K562 (cell line): ENCODE results near the gene VPS33A. TPM values are rescaled to one million over a fixed set of nuclear protein-coding genes. Genes with fewer than 3 reads are reported as not detected.

Experiments used
- ARID2 ChIP-seq: fragments of 450-650 bp; IDR thresholded peaks from 2 replicates; pipeline ENCODE4 v1.6.1; 2017; ENCODE audit warnings: antibody characterized with exemption, mild to moderate bottlenecking
- ATF7 ChIP-seq: fragments of 450-650 bp; IDR thresholded peaks from 2 replicates; pipeline ENCODE4 v1.7.1; 2014; ENCODE audit warnings: mild to moderate bottlenecking, moderate library complexity
- BCOR ChIP-seq: fragments of 450-650 bp; IDR thresholded peaks from 2 replicates; pipeline ENCODE4 v1.6.1; 2016
- BRF2 ChIP-seq: IDR thresholded peaks from 3 replicates; pipeline ENCODE4 v1.6.1; 2011; ENCODE audit warnings: borderline replicate concordance, mild to moderate bottlenecking; ENCODE audit not compliant: insufficient read length, insufficient read depth
- CSDE1 ChIP-seq, 2 experiments: fragments of 450-650 bp; IDR thresholded peaks; 2 replicates each; pipeline ENCODE4 v1.6.1; 2016; ENCODE audit warnings: mild to moderate bottlenecking in 1 of 2
- CTCFL ChIP-seq: IDR thresholded peaks from 2 replicates; pipeline ENCODE4 v1.6.1; 2011; ENCODE audit warnings: borderline replicate concordance, low read depth, mild to moderate bottlenecking, moderate library complexity, low read length; ENCODE audit not compliant: insufficient read depth, poor library complexity, severe bottlenecking
- ERF ChIP-seq: fragments of 450-650 bp; formaldehyde crosslinking; IDR thresholded peaks from 2 replicates; pipeline ENCODE4 v1.4.0; 2020; ENCODE audit warnings: mild to moderate bottlenecking, mixed read lengths
- FOXA3 ChIP-seq, 2 experiments: fragments of 450-650 bp in 1 of 2; sonication (generic) in 1 of 2; formaldehyde crosslinking; IDR thresholded peaks in 1 of 2; conservative IDR thresholded peaks in 1 of 2; 2 replicates each; pipeline versions ENCODE4 v1.4.0 to v1.8.0; 2020 to 2022; ENCODE audit warnings: mild to moderate bottlenecking in 2 of 2, missing genetic modification reagents in 1 of 2
- FOXP1 ChIP-seq: sonication (generic); formaldehyde crosslinking; IDR thresholded peaks from 2 replicates; pipeline ENCODE4 v1.8.0; 2022; ENCODE audit warnings: mild to moderate bottlenecking, missing genetic modification reagents
- GTF2E2 ChIP-seq: fragments of 200-800 bp; sonication (Bioruptor generic); IDR thresholded peaks from 2 replicates; pipeline ENCODE4 v1.6.1; 2016; ENCODE audit warnings: missing genetic modification characterization, missing compliant biosample characterization
- HMG20A ChIP-seq: fragments of 450-650 bp; formaldehyde crosslinking; conservative IDR thresholded peaks from 2 replicates; pipeline ENCODE4 v1.4.0; 2020; ENCODE audit warnings: mild to moderate bottlenecking, mixed read lengths
- HNRNPUL1 ChIP-seq: fragments of 200-400 bp; formaldehyde crosslinking; IDR thresholded peaks from 2 replicates; pipeline ENCODE4 v1.6.1; 2017; ENCODE audit warnings: low read length
- KAT8 ChIP-seq: fragments of 450-650 bp; IDR thresholded peaks from 2 replicates; pipeline ENCODE4 v1.6.1; 2016; ENCODE audit warnings: low read depth, mild to moderate bottlenecking
- L3MBTL2 ChIP-seq: fragments of 450-650 bp; IDR thresholded peaks from 2 replicates; pipeline ENCODE4 v1.6.1; 2016; ENCODE audit warnings: mild to moderate bottlenecking, moderate library complexity
- MBD1 ChIP-seq: fragments of 250-450 bp; sonication (Bioruptor Pico); IDR thresholded peaks from 2 replicates; pipeline ENCODE4 v1.8.0; 2022; ENCODE audit warnings: inconsistent platforms
- MCM7 ChIP-seq, 2 experiments: fragments of 450-650 bp; IDR thresholded peaks; 2 replicates each; pipeline ENCODE4 v1.6.1; 2016 to 2018
- PYGO2 ChIP-seq: fragments of 450-650 bp; IDR thresholded peaks from 2 replicates; pipeline ENCODE4 v1.6.1; 2016; ENCODE audit warnings: mild to moderate bottlenecking, missing genetic modification characterization, moderate library complexity, missing compliant biosample characterization
- SMC3 ChIP-seq: conservative IDR thresholded peaks from 2 replicates; pipeline ENCODE4 v1.6.1; 2011; ENCODE audit warnings: low read depth, low read length, improper control_type of control experiment; ENCODE audit not compliant: insufficient read depth
- TRIM25 ChIP-seq: fragments of 450-650 bp; IDR thresholded peaks from 2 replicates; pipeline ENCODE4 v1.7.0; 2016; ENCODE audit warnings: borderline replicate concordance
- U2AF1 ChIP-seq: fragments of 200-400 bp; formaldehyde crosslinking; optimal IDR thresholded peaks from 2 replicates; pipeline ENCODE3; 2017; ENCODE audit warnings: mild to moderate bottlenecking, low read depth, low read length, moderate library complexity
- ZNF197 ChIP-seq: fragments of 200-800 bp; sonication (Bioruptor generic); IDR thresholded peaks from 2 replicates; pipeline ENCODE4 v1.6.1; 2016; ENCODE audit warnings: low read depth, missing genetic modification characterization, missing compliant biosample characterization
- ZNF239 ChIP-seq: fragments of 250-450 bp; sonication (Bioruptor Pico); IDR thresholded peaks from 2 replicates; pipeline ENCODE4 v1.4.0; 2020; ENCODE audit warnings: mild to moderate bottlenecking
- ZNF324 ChIP-seq: fragments of 250-450 bp; sonication (Bioruptor Pico); IDR thresholded peaks from 2 replicates; pipeline ENCODE4 v1.4.0; 2020; ENCODE audit warnings: mild to moderate bottlenecking
- ZNF583 ChIP-seq: fragments of 250-450 bp; sonication (Bioruptor Pico); IDR thresholded peaks from 2 replicates; pipeline ENCODE4 v1.4.0; 2020
- ZNF77 ChIP-seq: fragments of 250-450 bp; sonication (Bioruptor Pico); IDR thresholded peaks from 2 replicates; pipeline ENCODE4 v1.5.0; 2020
- ZNF79 ChIP-seq: fragments of 250-450 bp; sonication (Bioruptor Pico); IDR thresholded peaks from 2 replicates; pipeline ENCODE4 v1.4.0; 2020; ENCODE audit warnings: low read depth, mild to moderate bottlenecking, moderate library complexity
- polyA plus RNA-seq, 8 experiments: library from polyadenylated mRNA; depleted of rRNA in 4 of 8; stranded (reverse) in 5 of 8; unstranded in 3 of 8; fragments of >200 nt; fragmentation: Nextera tagmentation in 2 of 8; fragmentation: Illumina TruSeq in 1 of 8; extraction: Ambion mirVana in 2 of 8; extraction: Trizol in 1 of 8; gene quantifications; 2 replicates each; pipeline versions ENCODE4 v1.2.1 to v1.2.3, GENCODE V29; 2011 to 2014; ENCODE audit warnings: inconsistent platforms in 1 of 8, missing spikeins in 1 of 8
- total RNA-seq, 7 experiments: library from RNA; depleted of rRNA in 6 of 7; stranded (reverse); fragments of >200 nt in 6 of 7; fragmentation: Illumina TruSeq in 2 of 7; extraction: Trizol in 2 of 7; gene quantifications; 2 replicates each; pipeline versions ENCODE4 v1.2.1 to v1.2.3, GENCODE V29; 2011 to 2021; ENCODE audit warnings: low replicate concordance in 1 of 7

VPS33A gene
- total and polyA plus RNA-seq, 9 of the 15 experiments (the other 6 are each of a cell fraction or from before 2014, with no cell fraction given), result 10.6 to 34.3 (median 25.3) TPM

GRCh38 chr12:122197612-122197966 is 68.7 kb downstream of the VPS33A start (continued):
- TF ChIP-seq PYGO2 (tag) (no peak), ZNF583 (CRISPR knock-in tag) (no peak), ZNF324 (CRISPR knock-in tag) (no peak), MCM7 (IDR thresholded peaks at IDR 0.05) (no peak), GTF2E2 (no peak), ZNF239 (CRISPR knock-in tag) (no peak), ZNF77 (CRISPR knock-in tag) (no peak), ARID2 (no peak; the same call in 1 of the 2 replicates), FOXP1 (CRISPR knock-in tag) (no peak), HNRNPUL1 (no peak), TRIM25 (no peak), CSDE1 (IDR thresholded peaks at IDR 0.05) (no peak), SMC3 (no peak), HMG20A (CRISPR knock-in tag) (no peak), ERF (CRISPR knock-in tag) (no peak), L3MBTL2 (0 out of 2 replicates have a peak, but pooled peaks have one; percentile 2), ATF7 (no peak), CTCFL (no peak), BCOR (no peak), ZNF197 (CRISPR knock-in tag) (no peak), KAT8 (no peak), ZNF79 (CRISPR knock-in tag) (no peak), U2AF1 (no peak), MBD1 (no peak), FOXA3 (CRISPR knock-in tag; conservative IDR thresholded peaks at IDR 0.05 in 1 of 2, IDR thresholded peaks at IDR 0.05 in 1 of 2) (no peak), BRF2 (no peak)
